HCT116 (cell line): ENCODE measurements around the gene PRKRIP1. TPM values are rescaled to one million over a fixed set of nuclear protein-coding genes. Genes with fewer than 3 reads are reported as not detected.

ENCODE experiments used
- ATAC-seq: fragments of 200-7000 bp; cut with Tn5 transposase; 2 replicates; pipeline ENCODE4 v1.9.1; 2020; ENCODE audit warnings: mild to moderate bottlenecking, moderate library complexity
- BruUV-seq: library from RNA; stranded (reverse); fragments of 400-500 nt; replicated peaks from 2 replicates; lab custom pipeline; 2021; lab: Mats Ljungman, UMichigan
- CTCF ChIA-PET: fragments of 300-600 bp; sonication (Branson Sonifier 250); formaldehyde crosslinking; loops from one replicate; lab custom pipeline; 2021; ENCODE audit warnings: antibody characterized with exemption; lab: Charles Lee
- POLR2A ChIA-PET: fragments of 300-600, 350-600 bp; sonication (Branson Sonifier 250); formaldehyde crosslinking; loops from one replicate; lab custom pipeline; 2021; ENCODE audit warnings: antibody characterized with exemption; lab: Charles Lee
- RAD21 ChIA-PET, 2 experiments: fragments of 300-600 bp; sonication (Branson Sonifier 250); formaldehyde crosslinking; loops; one replicate each; lab custom pipeline; 2023; ENCODE audit warnings: low total read pairs in 2 of 2; ENCODE audit not compliant: uncharacterized antibody in 2 of 2, unreplicated experiment in 2 of 2, low non-redundant PET in 1 of 2; lab: Charles Lee
- DNase-seq: peaks from one replicate; pipeline ENCODE4 v3.0.0-alpha.2; 2010; ENCODE audit warnings: low read depth, low spot score
- H2AFZ ChIP-seq: fragments of 200-600 bp; shearing (Covaris generic), sonication (generic); 2 replicates; pipeline ENCODE4 v1.6.1; 2017; ENCODE audit warnings: low read depth, mixed run types, mixed read lengths, antibody characterized with exemption, low read length; ENCODE audit not compliant: poor library complexity, severe bottlenecking
- H3K27ac ChIP-seq: 2 replicates; pipeline ENCODE4 v1.5.1; 2012; ENCODE audit warnings: low read depth, low read length
- H3K27me3 ChIP-seq: fragments of 200-600 bp; sonication (generic); 2 replicates; pipeline ENCODE4 v1.6.1; 2016; ENCODE audit warnings: mixed run types, low read length, mixed read lengths; ENCODE audit not compliant: insufficient read depth
- H3K36me3 ChIP-seq, 2 experiments: fragments of 200-500 bp in 1 of 2; fragments of 200-600 bp in 1 of 2; sonication (Bioruptor generic) in 1 of 2; sonication (generic) in 1 of 2; 2 replicates each; pipeline versions ENCODE4 v1.5.1 to v1.6.1; 2014 to 2016; ENCODE audit warnings: low read length in 2 of 2, inconsistent platforms in 1 of 2, mixed read lengths in 1 of 2, mixed run types in 1 of 2; ENCODE audit not compliant: insufficient read depth in 2 of 2, control insufficient read depth in 1 of 2
- H3K4me1 ChIP-seq, 2 experiments: fragments of 200-600 bp in 1 of 2; sonication (generic) in 1 of 2; 2 replicates each; pipeline versions ENCODE4 v1.5.1 to v1.6.1; 2012 to 2017; ENCODE audit warnings: low read length in 2 of 2, inconsistent platforms in 1 of 2, mild to moderate bottlenecking in 1 of 2, mixed read lengths in 1 of 2, mixed run types in 1 of 2, moderate library complexity in 1 of 2; ENCODE audit not compliant: insufficient read depth in 2 of 2, control insufficient read depth in 1 of 2
- H3K4me2 ChIP-seq: fragments of 200-600 bp; sonication (generic); 2 replicates; pipeline ENCODE4 v1.6.1; 2017; ENCODE audit warnings: mixed run types, low read length, mixed read lengths
- H3K4me3 ChIP-seq, 2 experiments: fragments of 200-600 bp in 1 of 2; sonication (generic) in 1 of 2; replicated peaks in 1 of 2; 2 replicates each; pipeline ENCODE4 v1.5.1; 2011 to 2016; ENCODE audit warnings: low read length in 2 of 2, control low read depth in 1 of 2, low read depth in 1 of 2, mild to moderate bottlenecking in 1 of 2, mixed read lengths in 1 of 2, mixed run types in 1 of 2
- H3K79me2 ChIP-seq: fragments of 200-600 bp; sonication (generic); 2 replicates; pipeline ENCODE4 v1.6.1; 2017; ENCODE audit warnings: mild to moderate bottlenecking, mixed run types, low read length, moderate library complexity, mixed read lengths; ENCODE audit not compliant: insufficient read depth
- H3K9ac ChIP-seq: fragments of 200-600 bp; sonication (generic); 2 replicates; pipeline ENCODE4 v1.6.1; 2016; ENCODE audit warnings: low read length, mixed read lengths
- H3K9me2 ChIP-seq: fragments of 200-600 bp; sonication (generic), shearing (Covaris generic); 2 replicates; pipeline ENCODE4 v1.6.1; 2017; ENCODE audit warnings: mixed run types, mild to moderate bottlenecking, moderate library complexity; ENCODE audit not compliant: insufficient read depth
- H3K9me3 ChIP-seq, 2 experiments: fragments of 200-500 bp in 1 of 2; fragments of 200-600 bp in 1 of 2; sonication (Bioruptor generic) in 1 of 2; sonication (generic) in 1 of 2; 2 replicates each; pipeline ENCODE4 v1.6.1; 2014 to 2017; ENCODE audit warnings: low read length in 2 of 2, mixed read lengths in 2 of 2, inconsistent platforms in 1 of 2, low read depth in 1 of 2, mild to moderate bottlenecking in 1 of 2, mixed run types in 1 of 2, moderate library complexity in 1 of 2; ENCODE audit not compliant: control insufficient read depth in 1 of 2, insufficient read depth in 1 of 2
- H4K20me1 ChIP-seq: fragments of 200-600 bp; sonication (generic), shearing (Covaris generic); 2 replicates; pipeline ENCODE4 v1.6.1; 2017; ENCODE audit warnings: mixed run types, mild to moderate bottlenecking, moderate library complexity; ENCODE audit not compliant: insufficient read depth
- CBX3 ChIP-seq: IDR thresholded peaks from 2 replicates; pipeline ENCODE4 v1.6.1; 2012; ENCODE audit warnings: low read depth
- CEBPB ChIP-seq: IDR thresholded peaks from 2 replicates; pipeline ENCODE4 v1.6.1; 2012; ENCODE audit warnings: low read depth
- EGR1 ChIP-seq: IDR thresholded peaks from 2 replicates; pipeline ENCODE4 v1.6.1; 2012; ENCODE audit warnings: low read depth
- ELF1 ChIP-seq: IDR thresholded peaks from 2 replicates; pipeline ENCODE4 v1.6.1; 2012; ENCODE audit warnings: low read depth, borderline replicate concordance
- FOSL1 ChIP-seq: IDR thresholded peaks from 2 replicates; pipeline ENCODE4 v1.6.1; 2012; ENCODE audit warnings: low read depth
- JUND ChIP-seq: IDR thresholded peaks from 2 replicates; pipeline ENCODE4 v1.6.1; 2012
- POLR2A ChIP-seq: IDR thresholded peaks from 2 replicates; pipeline ENCODE4 v1.7.0; 2011; ENCODE audit warnings: borderline replicate concordance; ENCODE audit not compliant: insufficient read depth, insufficient read length; ENCODE audit errors: extremely low read depth
- POLR2AphosphoS5 ChIP-seq: IDR thresholded peaks from 2 replicates; pipeline ENCODE4 v1.6.1; 2011; ENCODE audit warnings: mild to moderate bottlenecking, low read depth, low read length, moderate library complexity
- RAD21 ChIP-seq: IDR thresholded peaks from 2 replicates; pipeline ENCODE4 v1.6.1; 2012; ENCODE audit warnings: low read depth, mild to moderate bottlenecking
- SIN3A ChIP-seq: IDR thresholded peaks from 2 replicates; pipeline ENCODE4 v1.6.1; 2012; ENCODE audit warnings: low read depth
- SP1 ChIP-seq: IDR thresholded peaks from 2 replicates; pipeline ENCODE4 v1.6.1; 2012; ENCODE audit warnings: low read depth
- SRF ChIP-seq: IDR thresholded peaks from 2 replicates; pipeline ENCODE4 v1.6.1; 2012; ENCODE audit warnings: low read depth
- ZFX ChIP-seq: fragments of 450-650 bp; IDR thresholded peaks from 2 replicates; pipeline ENCODE4 v1.6.1; 2017
- intact Hi-C: fragments of 100-400 bp; cut with micrococcal nuclease; formaldehyde crosslinking; loops from 2 replicates; pipeline ENCODE4 v1.10.0; 2022
- total RNA-seq: library from RNA; stranded (reverse); gene quantifications from one replicate; pipeline ENCODE4 v1.2.1, GENCODE V29; 2021; ENCODE audit not compliant: unreplicated experiment
- TF ChIP-seq, protein P1 (sequence below): IDR thresholded peaks from 2 replicates; pipeline ENCODE4 v1.6.1; 2012
- TF ChIP-seq, protein P2 (sequence below): IDR thresholded peaks from 2 replicates; pipeline ENCODE4 v1.6.1; 2012
- TF ChIP-seq, protein P3 (sequence below): IDR thresholded peaks from 2 replicates; pipeline ENCODE4 v1.6.1; 2011; ENCODE audit warnings: mild to moderate bottlenecking, low read length, moderate library complexity; ENCODE audit not compliant: insufficient replicate concordance; ENCODE audit errors: extremely low read depth
- TF ChIP-seq, protein P4 (sequence below), 3 experiments: fragments of 200-600 bp in 1 of 3; sonication (generic) in 1 of 3; IDR thresholded peaks in 2 of 3; conservative IDR thresholded peaks in 1 of 3; 2 replicates each; pipeline ENCODE4 v1.5.1; 2012 to 2017; ENCODE audit warnings: low read depth in 2 of 3, low read length in 2 of 3, antibody characterized with exemption in 1 of 3, borderline replicate concordance in 1 of 3, control low read depth in 1 of 3, mild to moderate bottlenecking in 1 of 3, mixed read lengths in 1 of 3, mixed run types in 1 of 3, moderate library complexity in 1 of 3; ENCODE audit not compliant: insufficient read depth in 1 of 3

The PRKRIP1 gene
- total RNA-seq, 1 experiment from 2014 or later = 23.0 TPM

DNA sequence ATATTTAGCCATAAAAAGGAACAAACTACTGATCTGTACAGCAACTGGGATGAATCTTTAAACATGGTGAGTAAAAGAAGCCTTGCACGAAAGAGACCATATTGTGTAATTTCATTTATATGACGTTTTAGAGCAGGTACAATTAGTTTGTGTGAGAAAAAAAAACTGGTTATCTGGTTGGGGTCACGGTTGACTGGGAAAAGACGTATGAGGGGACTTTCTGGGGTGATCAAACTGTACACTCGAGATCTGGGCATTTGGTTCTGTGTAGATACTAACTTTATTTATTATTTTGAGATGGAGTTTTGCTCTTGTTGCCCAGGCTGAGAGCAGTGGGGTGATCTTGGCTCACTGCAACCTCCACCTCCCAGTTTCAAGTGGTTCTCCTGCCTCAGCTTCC, 4.2 kb downstream of the PRKRIP1 start:
- no TSS peak for BruUV-seq
- POLR2A ChIA-PET = no interaction called here
- H3K27me3 ChIP-seq = no peaks in the 10 kb centered on the region
- RAD21 ChIA-PET = no interaction called here
- intact Hi-C loops = no loop called here
- H3K4me3 ChIP-seq = no peak overlapping the region
- H3K9me2 ChIP-seq = no peaks in the 10 kb centered on the region
- TF ChIP-seq SIN3A = no peak
- no peak for TF ChIP-seq FOSL1
- no peak for TF ChIP-seq EGR1
- TF ChIP-seq SRF = no peak
- peaks cover 22% of the 10 kb centered on the region for H3K79me2 ChIP-seq
- no peak overlapping the region for H3K9ac ChIP-seq
- DNase-seq (no peak), ATAC-seq (no peak)
- peaks cover 30 to 33% of the 10 kb centered on the region in 2 experiments for H3K36me3 ChIP-seq
- H3K4me1 ChIP-seq = peaks cover 8 to 15% of the 10 kb centered on the region in 2 experiments
- H3K4me2 ChIP-seq = no peak overlapping the region
- H3K27ac ChIP-seq = no peak overlapping the region
- no peaks in the 10 kb centered on the region for H4K20me1 ChIP-seq
- CTCF ChIA-PET = no interaction called here
- no peak overlapping the region for H2AFZ ChIP-seq
- H3K9me3 ChIP-seq = no peaks in the 10 kb centered on the region

DNA sequence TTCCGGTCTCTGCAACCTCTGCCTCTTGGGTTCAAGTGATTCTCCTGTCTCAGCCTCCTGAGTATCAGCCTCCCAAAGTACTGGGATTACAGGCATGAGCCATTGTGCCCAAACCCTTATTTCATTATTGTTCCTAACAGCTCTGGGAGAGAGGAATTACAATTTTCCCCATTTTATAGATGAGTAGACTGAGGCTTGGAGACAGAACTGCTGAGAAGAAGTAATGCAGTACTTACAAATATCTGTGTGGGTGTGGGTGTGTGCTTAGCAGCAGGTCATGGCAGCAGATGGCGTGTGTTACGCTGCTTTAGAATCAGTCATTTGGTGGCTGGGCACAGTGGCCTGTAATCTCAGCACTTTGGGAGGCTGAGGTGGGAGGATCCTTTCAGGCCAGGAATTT, 7.4 kb downstream of the PRKRIP1 start:
- Histone ChIP-seq H3K4me2 (no peak overlapping the region), H4K20me1 (no peaks in the 10 kb centered on the region), H3K79me2 (peaks cover 12% of the 10 kb centered on the region; the same call in 1 of the 2 replicates), H3K9me3 (no peaks in the 10 kb centered on the region), H3K9me2 (no peaks in the 10 kb centered on the region), H3K4me1 (no peaks in the 10 kb centered on the region), H3K27me3 (no peaks in the 10 kb centered on the region), H3K36me3 (peaks cover 55 to 60% of the 10 kb centered on the region in 2 experiments), H3K27ac (no peak overlapping the region), H3K9ac (no peak overlapping the region), H3K4me3 (no peak overlapping the region), H2AFZ (no peak overlapping the region)
- intact Hi-C loops = no loop called here
- ATAC-seq (no peak), DNase-seq (no peak)
- no TSS peak for BruUV-seq
- no peak for TF ChIP-seq ELF1
- no peak for TF ChIP-seq POLR2AphosphoS5
- no peak for TF ChIP-seq SIN3A
- TF ChIP-seq, protein P1, sequence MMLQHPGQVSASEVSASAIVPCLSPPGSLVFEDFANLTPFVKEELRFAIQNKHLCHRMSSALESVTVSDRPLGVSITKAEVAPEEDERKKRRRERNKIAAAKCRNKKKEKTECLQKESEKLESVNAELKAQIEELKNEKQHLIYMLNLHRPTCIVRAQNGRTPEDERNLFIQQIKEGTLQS = no peak
- TF ChIP-seq, protein P2, sequence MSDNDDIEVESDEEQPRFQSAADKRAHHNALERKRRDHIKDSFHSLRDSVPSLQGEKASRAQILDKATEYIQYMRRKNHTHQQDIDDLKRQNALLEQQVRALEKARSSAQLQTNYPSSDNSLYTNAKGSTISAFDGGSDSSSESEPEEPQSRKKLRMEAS = no peak
- TF ChIP-seq CBX3 = no peak
- no peak for TF ChIP-seq JUND
- TF ChIP-seq, protein P3, sequence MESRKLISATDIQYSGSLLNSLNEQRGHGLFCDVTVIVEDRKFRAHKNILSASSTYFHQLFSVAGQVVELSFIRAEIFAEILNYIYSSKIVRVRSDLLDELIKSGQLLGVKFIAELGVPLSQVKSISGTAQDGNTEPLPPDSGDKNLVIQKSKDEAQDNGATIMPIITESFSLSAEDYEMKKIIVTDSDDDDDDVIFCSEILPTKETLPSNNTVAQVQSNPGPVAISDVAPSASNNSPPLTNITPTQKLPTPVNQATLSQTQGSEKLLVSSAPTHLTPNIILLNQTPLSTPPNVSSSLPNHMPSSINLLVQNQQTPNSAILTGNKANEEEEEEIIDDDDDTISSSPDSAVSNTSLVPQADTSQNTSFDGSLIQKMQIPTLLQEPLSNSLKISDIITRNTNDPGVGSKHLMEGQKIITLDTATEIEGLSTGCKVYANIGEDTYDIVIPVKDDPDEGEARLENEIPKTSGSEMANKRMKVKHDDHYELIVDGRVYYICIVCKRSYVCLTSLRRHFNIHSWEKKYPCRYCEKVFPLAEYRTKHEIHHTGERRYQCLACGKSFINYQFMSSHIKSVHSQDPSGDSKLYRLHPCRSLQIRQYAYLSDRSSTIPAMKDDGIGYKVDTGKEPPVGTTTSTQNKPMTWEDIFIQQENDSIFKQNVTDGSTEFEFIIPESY = no peak
- no peak for TF ChIP-seq SRF
- no peak for TF ChIP-seq EGR1
- TF ChIP-seq, protein P4, sequence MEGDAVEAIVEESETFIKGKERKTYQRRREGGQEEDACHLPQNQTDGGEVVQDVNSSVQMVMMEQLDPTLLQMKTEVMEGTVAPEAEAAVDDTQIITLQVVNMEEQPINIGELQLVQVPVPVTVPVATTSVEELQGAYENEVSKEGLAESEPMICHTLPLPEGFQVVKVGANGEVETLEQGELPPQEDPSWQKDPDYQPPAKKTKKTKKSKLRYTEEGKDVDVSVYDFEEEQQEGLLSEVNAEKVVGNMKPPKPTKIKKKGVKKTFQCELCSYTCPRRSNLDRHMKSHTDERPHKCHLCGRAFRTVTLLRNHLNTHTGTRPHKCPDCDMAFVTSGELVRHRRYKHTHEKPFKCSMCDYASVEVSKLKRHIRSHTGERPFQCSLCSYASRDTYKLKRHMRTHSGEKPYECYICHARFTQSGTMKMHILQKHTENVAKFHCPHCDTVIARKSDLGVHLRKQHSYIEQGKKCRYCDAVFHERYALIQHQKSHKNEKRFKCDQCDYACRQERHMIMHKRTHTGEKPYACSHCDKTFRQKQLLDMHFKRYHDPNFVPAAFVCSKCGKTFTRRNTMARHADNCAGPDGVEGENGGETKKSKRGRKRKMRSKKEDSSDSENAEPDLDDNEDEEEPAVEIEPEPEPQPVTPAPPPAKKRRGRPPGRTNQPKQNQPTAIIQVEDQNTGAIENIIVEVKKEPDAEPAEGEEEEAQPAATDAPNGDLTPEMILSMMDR (IDR thresholded peaks at IDR 0.05 in 2 of 3, conservative IDR thresholded peaks at IDR 0.05 in 1 of 3; ENCODE audit: borderline replicate concordance in 1 of 3, insufficient read depth in 1 of 3, low read depth in 2 of 3, low read length in 2 of 3) = no peak
- TF ChIP-seq POLR2A = no peak
- TF ChIP-seq SP1 = no peak
- TF ChIP-seq RAD21 = no peak
- TF ChIP-seq FOSL1 = no peak
- no peak for TF ChIP-seq CEBPB
- no peak for TF ChIP-seq ZFX
- RAD21 ChIA-PET = no interaction called here
- CTCF ChIA-PET = no interaction called here
- POLR2A ChIA-PET = no interaction called here
